Measurements from ENCODE around the gene LAMA4.

- TF ChIP-seq KAT7 (CRISPR knock-in tag; IDR thresholded peaks at IDR 0.05; ENCODE audit: borderline replicate concordance): no peak
- TF ChIP-seq ATF3 (CRISPR knock-in tag; IDR thresholded peaks at IDR 0.05): no peak
Measured at GRCh38 chr6:112177092-112177491, 77.3 kb downstream of the LAMA4 start.
